ENCODE data around the gene VAT1L. TPM values are rescaled to one million over a fixed set of nuclear protein-coding genes. Genes with fewer than 3 reads are reported as not detected.

The VAT1L gene
- total RNA-seq, 1 experiment from 2014 or later, result 33.8 TPM

GRCh38 chr16:77948835-77949234 lies 160.5 kb downstream of the VAT1L start:
- no peak overlapping the region for H3K14ac ChIP-seq (ENCODE audit: insufficient read depth, low read length)
- no peak overlapping the region for H2BK15ac ChIP-seq (ENCODE audit: low read depth, low read length)
- peaks cover 10% of the 10 kb centered on the region; the same call in 1 of the 2 replicates for H3K4me1 ChIP-seq (ENCODE audit: insufficient read depth, low read length)
- H3K9ac ChIP-seq (ENCODE audit: extremely low read depth, insufficient read length, low read length), result no peak overlapping the region
- no peak overlapping the region for H2AFZ ChIP-seq (ENCODE audit: low read length)
- H4K8ac ChIP-seq (replicated peaks; ENCODE audit: insufficient read length, low read depth, low read length), result no peak overlapping the region
- H3K9me3 ChIP-seq (ENCODE audit: control insufficient read depth, low read depth, low read length), result no peaks in the 10 kb centered on the region
- no peaks in the 10 kb centered on the region for H3K79me1 ChIP-seq (ENCODE audit: insufficient read depth, low read depth, low read length, poor library complexity, severe bottlenecking)
- no peaks in the 10 kb centered on the region for H3K27me3 ChIP-seq (ENCODE audit: insufficient read depth, low read length)
- no peak overlapping the region for H2BK120ac ChIP-seq (ENCODE audit: low read depth, low read length, poor library complexity, severe bottlenecking)
- no peak for DNase-seq
- H3K23me2 ChIP-seq (ENCODE audit: insufficient read length, low read depth, low read length, poor library complexity, severe bottlenecking), result no peaks in the 10 kb centered on the region
- H3K4me2 ChIP-seq (ENCODE audit: insufficient read depth, insufficient read length, low read length), result no peak overlapping the region
- H3K56ac ChIP-seq (ENCODE audit: insufficient read length, low read depth, low read length), result no peak overlapping the region
- no peak overlapping the region for H2BK12ac ChIP-seq (ENCODE audit: insufficient read length, low read depth, low read length)
- H3T11ph ChIP-seq (ENCODE audit: low read length), result no peak overlapping the region
- Mint-ChIP-seq H3K4me1 (peaks cover 14 to 34% of the 10 kb centered on the region in 2 experiments), H3K27ac (no peak overlapping the region), H3K9me3 (no peaks in the 10 kb centered on the region; a peak in 1 of 5 replicates), H3K27me3 (ENCODE audit: low read depth) (peaks cover 8% of the 10 kb centered on the region), H3K4me3 (no peak overlapping the region), H3K36me3 (ENCODE audit: insufficient read depth in 1 of 3, low read depth in 3 of 3) (peaks cover 0 to 5% (median 2%) of the 10 kb centered on the region in 3 experiments; a peak in 2 of 7 replicates)
- WGBS (ENCODE audit: extremely low coverage, insufficient read length, low lambda C conversion rate), result no CpG with 5 or more reads among the region's 5 CpGs
- H2BK5ac ChIP-seq (ENCODE audit: insufficient read length, low read length), result no peak overlapping the region
- no peak overlapping the region for H4K5ac ChIP-seq (ENCODE audit: insufficient read length, low read depth, low read length)
- H4K20me1 ChIP-seq (ENCODE audit: control insufficient read depth, insufficient read depth, insufficient read length), result no peaks in the 10 kb centered on the region
- no peak overlapping the region for H3K27ac ChIP-seq (ENCODE audit: insufficient read length, low read depth, low read length)
- TF ChIP-seq CTCF (conservative IDR thresholded peaks at IDR 0.05), result no peak
- H3K23ac ChIP-seq (ENCODE audit: insufficient read length, low read depth, low read length), result no peak overlapping the region
- no peak overlapping the region for H3K4ac ChIP-seq (ENCODE audit: low read depth, low read length)
- H3K79me2 ChIP-seq (ENCODE audit: insufficient read depth, low read length), result no peaks in the 10 kb centered on the region
- no peak overlapping the region for H4K91ac ChIP-seq (ENCODE audit: insufficient read length, low read depth, low read length)
- no peak overlapping the region for H2AK5ac ChIP-seq (ENCODE audit: insufficient read length, low read length)
- H2BK20ac ChIP-seq (ENCODE audit: low read depth, low read length, poor library complexity, severe bottlenecking), result no peak overlapping the region
- no peak overlapping the region for H3K18ac ChIP-seq (ENCODE audit: insufficient read length, low read depth, low read length)

Measured in H9 (cell line).